IPS-15b (cell line): Measurements from ENCODE around the gene TLL1.

Experiments used
- H3K27me3 ChIP-seq: one replicate; pipeline ENCODE4 v1.6.1; 2013; ENCODE audit warnings: low read length; ENCODE audit not compliant: control insufficient read depth, insufficient read depth
- H3K36me3 ChIP-seq: one replicate; pipeline ENCODE4 v1.6.1; 2013; ENCODE audit warnings: low read length; ENCODE audit not compliant: control insufficient read depth, insufficient read depth
- H3K4me1 ChIP-seq: one replicate; pipeline ENCODE4 v1.6.1; 2013; ENCODE audit warnings: mild to moderate bottlenecking, low read length; ENCODE audit not compliant: control insufficient read depth, insufficient read depth
- H3K4me3 ChIP-seq: one replicate; pipeline ENCODE4 v1.5.1; 2013; ENCODE audit warnings: low read depth, low read length
- H3K9ac ChIP-seq: one replicate; pipeline ENCODE4 v1.6.1; 2013; ENCODE audit warnings: low read depth, mild to moderate bottlenecking, low read length
- H3K9me3 ChIP-seq: one replicate; pipeline ENCODE4 v1.6.1; 2013; ENCODE audit warnings: mild to moderate bottlenecking, low read length; ENCODE audit not compliant: control insufficient read depth, insufficient read depth

The TLL1 gene

GRCh38 chr4:166021617-166022016 is 148.6 kb downstream of the TLL1 start:
- no peaks in the 10 kb centered on the region for H3K4me1 ChIP-seq
- no peaks in the 10 kb centered on the region for H3K36me3 ChIP-seq
- no peaks in the 10 kb centered on the region for H3K27me3 ChIP-seq
- no peak overlapping the region for H3K4me3 ChIP-seq
- no peak overlapping the region for H3K9ac ChIP-seq
- no peaks in the 10 kb centered on the region for H3K9me3 ChIP-seq

GRCh38 chr4:166034965-166035364 is 161.9 kb downstream of the TLL1 start:
- H3K27me3 ChIP-seq: no peaks in the 10 kb centered on the region
- H3K4me1 ChIP-seq: peaks cover 4% of the 10 kb centered on the region
- no peak overlapping the region for H3K9ac ChIP-seq
- H3K4me3 ChIP-seq: no peak overlapping the region
- H3K36me3 ChIP-seq: no peaks in the 10 kb centered on the region
- H3K9me3 ChIP-seq: no peaks in the 10 kb centered on the region

- no peaks in the 10 kb centered on the region for H3K9me3 ChIP-seq
- H3K9ac ChIP-seq: no peak overlapping the region
- no peaks in the 10 kb centered on the region for H3K36me3 ChIP-seq
- no peaks in the 10 kb centered on the region for H3K27me3 ChIP-seq
- no peak overlapping the region for H3K4me3 ChIP-seq
- H3K4me1 ChIP-seq: peaks cover 4% of the 10 kb centered on the region
These were observed 166.8 kb downstream of the TLL1 start for GRCh38 chr4:166039822-166040221.

DNA sequence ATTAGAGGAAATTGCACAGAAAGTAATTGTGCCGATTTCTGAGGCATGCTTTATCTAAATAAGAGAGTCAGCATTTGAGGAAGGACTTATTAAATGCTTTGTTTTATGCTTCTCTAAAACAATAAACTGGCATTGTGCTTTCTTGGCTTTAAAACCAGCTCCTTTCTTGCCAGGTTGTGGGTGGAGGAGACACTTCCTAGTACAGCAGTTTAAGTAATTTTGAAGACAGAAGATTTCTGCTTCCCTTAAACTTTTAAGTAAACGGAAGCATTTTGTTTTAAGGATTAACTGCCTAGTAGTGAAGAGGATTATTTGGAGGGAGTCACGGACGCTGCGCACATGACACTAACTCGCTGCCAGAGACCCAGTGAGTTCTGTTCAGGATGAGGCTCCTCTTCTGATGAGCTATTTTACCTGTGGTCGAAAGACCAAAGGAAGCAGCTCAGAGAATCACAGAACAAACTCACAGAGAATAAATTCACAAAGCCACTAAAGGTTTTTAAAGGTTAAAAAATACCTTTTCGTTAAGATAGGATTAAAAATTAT is 169.5 kb downstream of the TLL1 start:
- Histone ChIP-seq H3K36me3 (no peaks in the 10 kb centered on the region), H3K9ac (no peak overlapping the region), H3K4me1 (peaks cover 4% of the 10 kb centered on the region), H3K27me3 (no peaks in the 10 kb centered on the region), H3K9me3 (no peaks in the 10 kb centered on the region), H3K4me3 (no peak overlapping the region)

DNA sequence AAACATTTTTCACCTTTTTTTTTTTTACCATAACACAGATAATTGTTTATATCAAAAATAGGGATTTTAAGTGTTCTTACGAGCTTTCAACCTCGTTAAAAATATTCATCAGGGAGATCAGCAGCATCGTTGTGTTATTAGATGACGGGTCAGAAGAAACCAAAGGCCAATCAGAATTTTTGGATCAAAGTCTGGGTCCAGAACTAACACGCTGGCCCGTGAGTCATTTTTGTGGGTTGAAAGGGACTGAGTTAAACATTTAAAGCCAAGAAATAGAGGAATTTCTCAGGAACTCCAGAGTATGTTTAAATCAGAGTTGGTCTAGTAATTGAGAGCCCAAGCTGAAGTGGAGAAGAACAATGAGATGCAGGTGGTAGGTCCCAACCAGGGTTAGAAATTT is 170.8 kb downstream of the TLL1 start:
- Histone ChIP-seq H3K27me3 (no peaks in the 10 kb centered on the region), H3K9ac (no peak overlapping the region), H3K9me3 (no peaks in the 10 kb centered on the region), H3K36me3 (no peaks in the 10 kb centered on the region), H3K4me3 (no peak overlapping the region), H3K4me1 (no peaks in the 10 kb centered on the region)

DNA sequence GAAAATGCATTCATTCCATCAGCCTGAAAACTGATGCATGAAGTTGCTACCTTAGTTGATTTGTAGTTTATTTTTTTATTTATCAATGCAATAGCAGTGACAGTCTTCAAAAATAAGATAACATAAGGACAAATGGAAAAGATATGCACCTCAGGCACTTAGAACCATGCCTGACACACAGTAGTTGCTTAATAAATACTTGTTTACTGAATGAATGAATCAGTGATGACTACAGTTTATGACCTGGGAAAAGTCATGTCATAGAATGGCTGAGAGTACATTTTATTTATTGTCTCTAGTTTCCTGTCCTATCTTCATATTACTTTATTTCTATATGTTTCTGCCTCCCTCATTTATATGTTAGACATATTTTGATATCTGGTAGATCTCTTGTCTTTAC is 171.8 kb downstream of the TLL1 start:
- no peaks in the 10 kb centered on the region for H3K27me3 ChIP-seq
- H3K9me3 ChIP-seq: no peaks in the 10 kb centered on the region
- no peaks in the 10 kb centered on the region for H3K4me1 ChIP-seq
- no peak overlapping the region for H3K9ac ChIP-seq
- no peak overlapping the region for H3K4me3 ChIP-seq
- H3K36me3 ChIP-seq: no peaks in the 10 kb centered on the region

- Histone ChIP-seq H3K4me1 (no peaks in the 10 kb centered on the region), H3K27me3 (no peaks in the 10 kb centered on the region), H3K9ac (no peak overlapping the region)
These were observed 172.4 kb downstream of the TLL1 start for GRCh38 chr4:166045457-166045856.

DNA sequence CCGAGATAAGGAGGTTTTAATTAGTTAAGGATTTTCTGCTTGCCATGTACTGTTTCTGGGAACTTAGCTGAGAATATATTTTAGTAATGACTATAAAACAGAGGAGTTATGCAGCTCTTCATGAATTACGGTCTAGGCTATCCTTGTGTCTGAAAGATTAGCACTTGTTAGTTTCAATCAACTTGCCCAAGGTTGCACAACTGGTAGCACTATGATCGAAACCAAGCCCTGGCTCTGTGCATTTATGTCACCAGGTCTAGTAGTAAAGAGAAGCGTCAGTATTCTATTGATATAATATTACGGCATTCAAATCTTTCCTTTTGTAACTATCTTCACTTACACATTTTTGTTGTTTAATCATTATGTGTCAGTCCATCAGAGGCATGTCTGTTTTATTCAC is 176.0 kb downstream of the TLL1 start:
- Histone ChIP-seq H3K27me3 (no peaks in the 10 kb centered on the region), H3K9ac (no peak overlapping the region), H3K4me1 (no peaks in the 10 kb centered on the region), H3K36me3 (no peaks in the 10 kb centered on the region), H3K4me3 (no peak overlapping the region), H3K9me3 (no peaks in the 10 kb centered on the region)

More at GRCh38 chr4:166045457-166045856, 172.4 kb downstream of the TLL1 start:
- Histone ChIP-seq H3K4me3 (no peak overlapping the region), H3K9me3 (no peaks in the 10 kb centered on the region), H3K36me3 (no peaks in the 10 kb centered on the region)

DNA sequence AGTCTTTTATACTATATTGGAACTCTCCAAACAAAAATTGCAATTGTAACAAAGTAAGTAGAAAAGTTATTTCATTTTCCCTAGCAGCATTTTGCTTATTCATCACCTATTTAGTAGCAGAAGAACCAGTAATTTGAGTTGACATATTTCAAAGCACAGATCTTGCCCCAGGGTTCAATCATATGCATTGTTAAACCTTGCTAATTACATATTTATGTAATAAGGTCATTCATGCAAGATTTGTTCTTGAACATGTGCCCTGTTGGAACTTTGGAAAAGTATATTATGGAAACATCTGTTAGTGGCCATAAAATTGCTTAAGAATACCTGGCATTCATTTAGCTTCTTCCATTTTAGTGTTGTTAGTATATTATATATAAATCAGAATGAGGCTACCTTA is 191.7 kb downstream of the TLL1 start:
- Histone ChIP-seq H3K36me3 (no peaks in the 10 kb centered on the region), H3K4me3 (no peak overlapping the region), H3K9me3 (no peaks in the 10 kb centered on the region), H3K9ac (no peak overlapping the region), H3K4me1 (no peaks in the 10 kb centered on the region), H3K27me3 (no peaks in the 10 kb centered on the region)

DNA sequence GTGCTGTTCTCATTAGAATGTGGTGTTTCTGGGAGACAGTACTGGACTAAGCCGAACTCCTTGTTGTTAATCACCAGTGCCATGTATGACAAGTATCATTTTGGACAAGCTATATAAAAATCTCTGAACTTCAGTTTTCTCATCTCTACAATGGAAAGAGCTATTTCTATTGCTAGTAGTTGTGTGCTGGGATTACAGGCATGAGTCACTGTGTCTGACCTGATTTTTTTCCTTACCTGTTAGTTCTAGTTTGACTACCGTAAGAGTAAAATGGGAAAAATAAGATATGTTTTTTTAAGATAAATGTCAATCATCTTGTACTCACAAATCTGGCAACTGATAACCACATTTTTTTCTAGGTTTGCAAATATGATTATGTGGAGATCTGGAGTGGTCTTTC is 192.3 kb downstream of the TLL1 start:
- Histone ChIP-seq H3K36me3 (no peaks in the 10 kb centered on the region), H3K9ac (no peak overlapping the region), H3K9me3 (no peaks in the 10 kb centered on the region), H3K4me3 (no peak overlapping the region), H3K4me1 (no peaks in the 10 kb centered on the region), H3K27me3 (no peaks in the 10 kb centered on the region)

GRCh38 chr4:166066936-166067335 is 193.9 kb downstream of the TLL1 start:
- H3K36me3 ChIP-seq: no peaks in the 10 kb centered on the region
- no peaks in the 10 kb centered on the region for H3K4me1 ChIP-seq
- no peaks in the 10 kb centered on the region for H3K27me3 ChIP-seq
- no peaks in the 10 kb centered on the region for H3K9me3 ChIP-seq
- H3K9ac ChIP-seq: no peak overlapping the region
- H3K4me3 ChIP-seq: no peak overlapping the region

DNA sequence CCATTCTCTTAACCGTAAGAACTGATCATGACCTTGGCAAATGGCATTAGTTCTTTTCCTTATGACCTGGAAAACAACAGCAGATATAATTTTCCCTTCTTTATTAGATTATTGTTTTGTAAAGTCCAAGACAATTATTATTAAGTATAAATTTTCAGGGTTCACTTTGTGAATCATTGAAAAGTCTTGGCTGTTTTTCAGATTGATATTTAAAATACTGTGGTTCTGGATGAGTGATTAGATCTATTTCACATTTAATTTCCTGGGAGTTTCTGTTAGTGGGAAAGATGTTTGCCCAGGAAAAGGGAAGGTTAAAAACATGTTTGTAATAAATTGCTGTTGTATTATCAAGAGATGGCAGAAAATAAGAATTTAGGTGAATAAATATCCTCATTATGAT is 194.9 kb downstream of the TLL1 start:
- Histone ChIP-seq H3K27me3 (no peaks in the 10 kb centered on the region), H3K9ac (no peak overlapping the region), H3K36me3 (no peaks in the 10 kb centered on the region), H3K9me3 (no peaks in the 10 kb centered on the region), H3K4me1 (no peaks in the 10 kb centered on the region), H3K4me3 (no peak overlapping the region)
